Lower leg skin (tissue), 3 donors: ENCODE data around the gene CD47.

Experiments used
- POLR2A ChIP-seq, 2 donors: fragments of 450-650 bp; IDR thresholded peaks; one replicate each; pipeline ENCODE4 v1.6.1; 2016 to 2017; ENCODE audit warnings: antibody characterized with exemption in 2 of 2, mild to moderate bottlenecking in 1 of 2, moderate library complexity in 1 of 2
- TF ChIP-seq, protein P1 (sequence below), 3 donors: fragments of 450-650 bp; IDR thresholded peaks; one replicate each; pipeline ENCODE4 v1.5.1; 2016; ENCODE audit warnings: antibody characterized with exemption in 3 of 3, mild to moderate bottlenecking in 3 of 3, moderate library complexity in 2 of 3

- TF ChIP-seq, protein P1, sequence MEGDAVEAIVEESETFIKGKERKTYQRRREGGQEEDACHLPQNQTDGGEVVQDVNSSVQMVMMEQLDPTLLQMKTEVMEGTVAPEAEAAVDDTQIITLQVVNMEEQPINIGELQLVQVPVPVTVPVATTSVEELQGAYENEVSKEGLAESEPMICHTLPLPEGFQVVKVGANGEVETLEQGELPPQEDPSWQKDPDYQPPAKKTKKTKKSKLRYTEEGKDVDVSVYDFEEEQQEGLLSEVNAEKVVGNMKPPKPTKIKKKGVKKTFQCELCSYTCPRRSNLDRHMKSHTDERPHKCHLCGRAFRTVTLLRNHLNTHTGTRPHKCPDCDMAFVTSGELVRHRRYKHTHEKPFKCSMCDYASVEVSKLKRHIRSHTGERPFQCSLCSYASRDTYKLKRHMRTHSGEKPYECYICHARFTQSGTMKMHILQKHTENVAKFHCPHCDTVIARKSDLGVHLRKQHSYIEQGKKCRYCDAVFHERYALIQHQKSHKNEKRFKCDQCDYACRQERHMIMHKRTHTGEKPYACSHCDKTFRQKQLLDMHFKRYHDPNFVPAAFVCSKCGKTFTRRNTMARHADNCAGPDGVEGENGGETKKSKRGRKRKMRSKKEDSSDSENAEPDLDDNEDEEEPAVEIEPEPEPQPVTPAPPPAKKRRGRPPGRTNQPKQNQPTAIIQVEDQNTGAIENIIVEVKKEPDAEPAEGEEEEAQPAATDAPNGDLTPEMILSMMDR (IDR thresholded peaks at IDR 0.05): no peak
- no peak for TF ChIP-seq POLR2A (IDR thresholded peaks at IDR 0.05)
Observed at GRCh38 chr3:107994956-107995715, 95.7 kb downstream of the CD47 start.
